NCI-H69 (cell line): ENCODE results near the gene SSX2IP.
"Not testable (repeated sequence)": the region's sequence is repeated elsewhere in the genome, so short reads cannot be mapped to it uniquely, and the experiment has no call there.

Source experiments
- DNase-seq: peaks from one replicate; lab custom pipeline; 2025; lab: John Stamatoyannopoulos, UW

Gene SSX2IP

GRCh38 chr1:84613887-84614286 lies 76.4 kb downstream of the SSX2IP start:
- DNase-seq, result no peak

- DNase-seq, result no peak
Observed at GRCh38 chr1:84613026-84613425, 77.2 kb downstream of the SSX2IP start.

GRCh38 chr1:84611796-84612195 lies 78.5 kb downstream of the SSX2IP start:
- no peak for DNase-seq

GRCh38 chr1:84611091-84611490 lies 79.2 kb downstream of the SSX2IP start:
- no peak for DNase-seq

GRCh38 chr1:84606977-84607376 lies 83.3 kb downstream of the SSX2IP start:
- no peak for DNase-seq

- DNase-seq, result no peak
Observed at GRCh38 chr1:84605157-84605556, 85.1 kb downstream of the SSX2IP start.

- DNase-seq, result peak; percentile 37
Observed at GRCh38 chr1:84603941-84604830, 86.1 kb downstream of the SSX2IP start.

- no peak for DNase-seq
Observed at GRCh38 chr1:84603223-84603622, 87.0 kb downstream of the SSX2IP start.

GRCh38 chr1:84600796-84601195 lies 89.5 kb downstream of the SSX2IP start:
- DNase-seq, result no peak

- no peak for DNase-seq
Observed at GRCh38 chr1:84598846-84599741, 91.2 kb downstream of the SSX2IP start.

- peak; percentile 11 for DNase-seq
Observed at GRCh38 chr1:84598418-84598817, 91.8 kb downstream of the SSX2IP start.

- no peak for DNase-seq
Observed at GRCh38 chr1:84597011-84597410, 93.2 kb downstream of the SSX2IP start.

- not testable (repeated sequence) for DNase-seq
Observed at GRCh38 chr1:84594959-84595358, 95.3 kb downstream of the SSX2IP start.
